Ishikawa (cell line): ENCODE results near the gene CCT2.

Experiments
- EP300 ChIP-seq: IDR thresholded peaks from 2 replicates; pipeline ENCODE4 v1.6.1; 2012; ENCODE audit warnings: borderline replicate concordance
- RAD21 ChIP-seq: IDR thresholded peaks from 2 replicates; pipeline ENCODE4 v1.6.1; 2012; ENCODE audit warnings: low read depth
- TAF1 ChIP-seq: IDR thresholded peaks from 2 replicates; pipeline ENCODE4 v1.6.1; 2012; ENCODE audit warnings: low read depth, mild to moderate bottlenecking
- TEAD4 ChIP-seq: IDR thresholded peaks from 2 replicates; pipeline ENCODE4 v1.6.1; 2012
- YY1 ChIP-seq: IDR thresholded peaks from 2 replicates; pipeline ENCODE4 v1.6.1; 2012; ENCODE audit warnings: low read depth

DNA sequence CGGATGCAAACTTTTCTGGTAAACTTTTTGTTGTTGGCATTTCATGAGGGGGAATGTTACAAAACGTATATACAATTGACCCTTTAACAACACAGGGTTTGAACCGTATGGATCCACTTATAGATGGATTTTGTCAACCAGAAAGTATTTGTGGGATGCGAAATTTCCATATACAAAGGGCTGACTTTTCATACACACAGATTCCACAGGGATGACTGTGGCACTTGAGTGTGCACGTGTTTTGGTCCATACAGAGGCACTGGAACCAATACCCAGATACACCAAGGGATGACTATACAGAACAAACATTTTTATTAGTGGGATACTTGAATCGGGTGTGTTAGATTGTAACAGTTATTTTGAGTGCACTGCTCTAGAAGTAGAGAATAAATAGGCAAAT lies 29.8 kb upstream of the CCT2 start:
- TF ChIP-seq TAF1 (no peak), TEAD4 (peak; percentile 39; the same call in 1 of the 2 replicates), EP300 (no peak), YY1 (no peak), RAD21 (no peak)
